Ascending aorta (tissue), 2 donors: ENCODE data around the gene CD151. TPM values are rescaled to one million over a fixed set of nuclear protein-coding genes. Genes with fewer than 3 reads are reported as not detected.

Source experiments
- DNase-seq, 2 donors: peaks; one replicate each; pipeline ENCODE4 v3.0.0-alpha.2; 2019; ENCODE audit warnings: low spot score in 2 of 2
- H3K27ac ChIP-seq, 2 donors: fragments of 200-600 bp; sonication (generic); one replicate each; pipeline ENCODE4 v1.5.1; 2016 to 2017; ENCODE audit warnings: mild to moderate bottlenecking in 1 of 2
- H3K27me3 ChIP-seq: fragments of 200-600 bp; sonication (generic); one replicate; pipeline ENCODE4 v1.5.1; 2017
- H3K36me3 ChIP-seq, 2 donors: fragments of 200-600 bp; sonication (generic); one replicate each; pipeline ENCODE4 v1.5.1; 2016
- H3K4me1 ChIP-seq, 2 donors: fragments of 200-600 bp; sonication (generic); one replicate each; pipeline ENCODE4 v1.5.1; 2016 to 2017; ENCODE audit warnings: mild to moderate bottlenecking in 1 of 2
- H3K4me3 ChIP-seq, 2 donors: fragments of 200-600 bp; sonication (generic); one replicate each; pipeline ENCODE4 v1.5.1; 2016 to 2017; ENCODE audit warnings: mild to moderate bottlenecking in 1 of 2
- H3K9me3 ChIP-seq, 2 donors: fragments of 200-600 bp; sonication (generic); one replicate each; pipeline ENCODE4 v1.5.1; 2016
- intact Hi-C: fragments of 100-400 bp; cut with DNase I; formaldehyde crosslinking; loops from one replicate; pipeline ENCODE4 v1.15.1; 2023
- total RNA-seq: library from RNA; depleted of rRNA; stranded (reverse); fragments of >200 nt; gene quantifications from one replicate; pipeline ENCODE4 v1.1.0, GENCODE V29; 2016
- TF ChIP-seq, protein P1 (sequence below), 3 experiments: fragments of 200-600 bp in 2 of 3; fragments of 450-650 bp in 1 of 3; sonication (generic) in 2 of 3; IDR thresholded peaks; one replicate each; pipeline ENCODE4 v1.5.1; 2016 to 2019; ENCODE audit warnings: antibody characterized with exemption in 3 of 3, mild to moderate bottlenecking in 1 of 3, moderate library complexity in 1 of 3

The CD151 gene
- 898 TPM for total RNA-seq

DNA sequence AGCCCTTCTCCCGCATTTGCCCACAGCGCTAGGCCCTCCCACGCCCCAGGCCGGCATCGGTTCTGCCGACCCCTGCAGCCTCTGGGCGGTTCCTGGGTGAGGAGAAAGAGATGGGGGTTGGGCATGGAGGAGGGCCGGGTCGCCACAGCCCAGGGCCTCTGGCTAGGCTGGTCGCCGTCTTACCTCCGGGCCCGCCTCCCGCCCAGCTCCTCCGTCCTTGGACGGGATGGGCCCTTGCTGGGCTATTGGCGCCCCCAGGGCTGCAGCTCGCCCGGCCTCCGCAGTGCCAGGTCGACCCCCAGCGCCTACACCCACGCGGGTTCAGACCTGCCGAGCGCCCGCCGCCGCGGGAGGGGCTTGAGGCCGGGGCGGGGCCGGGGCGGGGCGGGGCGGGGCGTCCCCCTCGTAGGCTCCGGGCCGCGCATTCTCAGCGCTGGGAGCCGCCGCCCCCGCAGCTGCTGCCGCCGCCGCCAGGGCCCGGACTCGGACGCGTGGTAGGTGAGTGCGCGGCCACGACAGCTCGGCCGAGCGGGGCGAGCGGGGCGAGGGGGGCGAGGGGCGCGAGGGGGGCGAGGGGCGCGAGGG lies at the start of gene CD151:
Gene CD151, plus strand, starts transcription at position 424 of the 585 bp plus-strand sequence. CDS start 3,118 bp downstream, outside the sequence.
- Histone ChIP-seq H3K36me3 (peaks cover 17 to 19% of the 10 kb centered on the region in 2 donors), H3K27ac (peak within 1 kb of the TSS; percentile 81 to 95), H3K4me1 (peaks cover 13 to 56% of the 10 kb centered on the region in 2 donors), H3K27me3 (no peaks in the 10 kb centered on the region), H3K9me3 (no peaks in the 10 kb centered on the region), H3K4me3 (peak within 1 kb of the TSS; percentile 67 to 84)
- DNase-seq = peak in 1 of 2 donors; percentile 87
- intact Hi-C loops = loop anchor here (1.0 kb wide), 2 partner anchors 13 to 23 kb away; partner anchors contain the start of gene RPLP2
- TF ChIP-seq, protein P1, sequence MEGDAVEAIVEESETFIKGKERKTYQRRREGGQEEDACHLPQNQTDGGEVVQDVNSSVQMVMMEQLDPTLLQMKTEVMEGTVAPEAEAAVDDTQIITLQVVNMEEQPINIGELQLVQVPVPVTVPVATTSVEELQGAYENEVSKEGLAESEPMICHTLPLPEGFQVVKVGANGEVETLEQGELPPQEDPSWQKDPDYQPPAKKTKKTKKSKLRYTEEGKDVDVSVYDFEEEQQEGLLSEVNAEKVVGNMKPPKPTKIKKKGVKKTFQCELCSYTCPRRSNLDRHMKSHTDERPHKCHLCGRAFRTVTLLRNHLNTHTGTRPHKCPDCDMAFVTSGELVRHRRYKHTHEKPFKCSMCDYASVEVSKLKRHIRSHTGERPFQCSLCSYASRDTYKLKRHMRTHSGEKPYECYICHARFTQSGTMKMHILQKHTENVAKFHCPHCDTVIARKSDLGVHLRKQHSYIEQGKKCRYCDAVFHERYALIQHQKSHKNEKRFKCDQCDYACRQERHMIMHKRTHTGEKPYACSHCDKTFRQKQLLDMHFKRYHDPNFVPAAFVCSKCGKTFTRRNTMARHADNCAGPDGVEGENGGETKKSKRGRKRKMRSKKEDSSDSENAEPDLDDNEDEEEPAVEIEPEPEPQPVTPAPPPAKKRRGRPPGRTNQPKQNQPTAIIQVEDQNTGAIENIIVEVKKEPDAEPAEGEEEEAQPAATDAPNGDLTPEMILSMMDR (IDR thresholded peaks at IDR 0.05) = no peak

DNA sequence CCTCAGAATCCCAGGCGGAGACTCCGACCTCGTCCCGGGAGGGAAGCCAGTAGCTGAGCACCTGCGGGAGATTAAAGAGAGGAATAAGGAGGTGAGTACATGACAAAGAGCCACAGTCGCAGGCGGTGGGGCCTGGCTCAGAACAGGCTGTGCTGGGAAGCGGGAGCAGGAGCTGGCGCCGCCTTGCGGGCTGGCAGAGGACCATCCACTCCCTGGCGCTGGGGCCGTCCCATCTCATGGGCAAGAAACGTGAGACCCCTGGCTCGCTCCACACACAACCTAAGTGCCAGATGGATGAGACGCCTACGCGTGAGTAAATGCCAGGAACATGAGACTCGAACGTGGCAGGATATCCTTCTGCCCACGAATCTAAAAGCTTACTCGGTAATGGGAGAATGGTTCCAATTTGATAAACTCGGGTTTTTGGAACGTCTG lies 49.2 kb upstream of the CD151 start:
- intact Hi-C loops = no loop called here
- peaks cover 3% of the 10 kb centered on the region for H3K27me3 ChIP-seq
- peak; percentile 22 to 83 for DNase-seq
- H3K4me1 ChIP-seq = peaks cover 0 to 8% of the 10 kb centered on the region in 2 donors
- H3K4me3 ChIP-seq = peak overlapping the region in 1 of 2 donors; percentile 17
- TF ChIP-seq, protein P1 (IDR thresholded peaks at IDR 0.05) = peak; percentile 58 to 76 (median 61)
- no peaks in the 10 kb centered on the region for H3K36me3 ChIP-seq
- peak overlapping the region; percentile 13 to 20 for H3K27ac ChIP-seq
- no peaks in the 10 kb centered on the region for H3K9me3 ChIP-seq

DNA sequence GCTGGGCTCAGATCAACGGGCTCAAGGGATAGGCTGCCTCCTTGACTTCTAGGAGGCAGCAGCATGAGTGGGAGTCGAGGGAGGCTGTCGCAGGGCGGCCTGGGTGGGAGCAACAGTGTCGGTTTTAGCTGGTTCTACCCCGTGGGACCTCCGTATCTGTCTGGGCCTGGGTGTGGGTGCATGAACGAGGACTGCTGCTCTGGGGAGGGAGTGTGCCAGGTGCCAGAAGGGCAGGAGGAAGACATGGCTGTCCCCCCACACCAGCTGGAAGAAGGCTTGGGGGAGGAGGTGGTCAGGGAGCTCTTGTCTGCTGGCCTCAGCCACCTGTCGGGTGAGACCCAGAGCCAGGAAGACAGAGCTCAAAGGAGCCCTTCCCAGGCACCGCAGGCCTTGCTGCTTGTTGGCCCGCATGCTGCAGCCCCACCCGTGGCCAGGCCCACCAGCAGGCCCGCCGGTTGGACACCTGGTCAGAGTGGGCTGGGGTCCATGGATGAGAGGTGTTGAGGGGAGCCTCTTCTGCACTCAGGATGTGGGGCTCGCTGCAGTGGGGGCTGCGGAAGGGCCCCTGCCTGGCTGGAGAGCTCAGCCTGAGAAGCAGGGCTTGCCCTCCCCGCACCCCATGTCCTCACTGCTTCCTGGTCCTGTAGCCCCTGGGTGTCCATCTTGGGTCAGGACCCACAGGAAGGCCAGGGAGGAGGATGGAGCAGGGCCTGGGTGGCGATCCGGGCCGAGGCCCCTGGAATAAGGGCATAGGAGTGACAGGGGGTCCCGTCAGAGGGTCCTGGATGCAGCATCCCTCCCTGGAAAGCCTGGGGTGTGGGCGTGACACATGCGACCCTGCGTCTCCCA lies 46.3 kb upstream of the CD151 start:
- intact Hi-C loops = no loop called here
- H3K9me3 ChIP-seq = no peaks in the 10 kb centered on the region
- peaks cover 0 to 6% of the 10 kb centered on the region in 2 donors for H3K4me1 ChIP-seq
- no peak overlapping the region for H3K27ac ChIP-seq
- no peaks in the 10 kb centered on the region for H3K36me3 ChIP-seq
- H3K27me3 ChIP-seq = peaks cover 3% of the 10 kb centered on the region
- no peak overlapping the region for H3K4me3 ChIP-seq
- TF ChIP-seq, protein P1 (IDR thresholded peaks at IDR 0.05) = no peak
- DNase-seq = no peak

DNA sequence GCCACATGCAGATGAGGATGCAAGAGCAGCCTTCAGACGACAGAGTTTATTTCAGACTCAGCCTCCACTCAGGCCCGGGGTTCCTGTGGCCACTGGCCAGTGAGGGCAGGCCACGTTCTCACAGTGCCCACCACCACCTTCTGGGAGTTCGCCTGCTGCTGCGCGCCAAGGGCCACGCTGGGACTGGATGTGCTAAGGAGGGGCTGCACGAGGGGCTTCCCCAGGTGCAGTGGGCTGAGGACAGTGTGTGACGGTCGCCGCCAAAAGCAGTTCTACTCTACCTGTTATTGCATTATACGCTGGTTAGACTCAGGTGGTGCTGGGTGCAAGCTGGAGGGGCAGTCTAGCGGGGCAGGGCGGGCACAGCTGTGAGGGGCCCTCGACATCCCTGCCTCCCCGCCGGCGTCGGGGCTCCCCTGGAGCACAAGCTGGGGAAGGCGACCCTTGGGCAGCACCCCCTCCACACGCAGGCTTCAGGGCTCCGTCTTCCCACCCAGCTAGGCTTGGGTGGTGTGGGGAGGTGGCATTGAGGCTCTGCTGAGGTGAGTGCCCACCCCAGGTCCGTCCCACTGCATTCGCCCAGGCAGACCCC lies 45.6 kb upstream of the CD151 start:
- Histone ChIP-seq H3K4me3 (no peak overlapping the region), H3K4me1 (peaks cover 0 to 6% of the 10 kb centered on the region in 2 donors), H3K36me3 (no peaks in the 10 kb centered on the region), H3K27ac (no peak overlapping the region), H3K9me3 (no peaks in the 10 kb centered on the region), H3K27me3 (peaks cover 3% of the 10 kb centered on the region)
- TF ChIP-seq, protein P1 (IDR thresholded peaks at IDR 0.05) = no peak
- intact Hi-C loops = no loop called here
- DNase-seq = no peak

DNA sequence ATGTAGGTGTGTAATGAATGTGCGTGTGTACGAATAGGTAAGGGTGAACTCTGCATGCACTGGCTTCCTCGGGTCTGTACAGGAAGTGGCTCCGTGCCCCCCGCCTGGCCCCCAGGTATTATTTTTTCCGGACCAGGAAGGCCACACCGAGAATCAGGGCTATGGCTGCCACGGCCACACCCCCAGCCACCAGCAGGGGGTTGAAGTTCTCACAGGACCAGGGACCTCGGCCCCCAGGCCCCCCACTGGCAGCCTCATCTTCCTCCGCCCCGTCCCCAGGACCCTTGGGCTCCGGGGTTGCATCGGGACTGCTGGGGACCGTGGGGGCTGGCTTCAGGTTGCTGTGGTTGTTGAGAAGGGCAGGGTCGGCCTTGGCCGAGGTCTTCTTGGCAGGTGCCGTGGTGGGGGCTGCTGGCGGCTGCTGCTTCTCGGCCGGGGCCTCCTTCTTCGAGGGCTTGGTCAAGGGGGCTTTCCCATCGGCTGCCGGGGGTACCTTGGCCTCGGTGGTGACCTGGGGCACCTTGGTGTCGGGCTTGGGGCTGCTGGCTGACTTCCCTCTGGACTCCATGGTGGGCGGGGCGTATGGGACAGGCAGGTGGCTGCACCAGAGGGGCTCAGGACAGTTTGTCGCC lies 44.6 kb upstream of the CD151 start:
- TF ChIP-seq, protein P1 (IDR thresholded peaks at IDR 0.05) = no peak
- Histone ChIP-seq H3K4me1 (peaks cover 0 to 4% of the 10 kb centered on the region in 2 donors), H3K9me3 (no peaks in the 10 kb centered on the region), H3K36me3 (peaks cover 0 to 1% of the 10 kb centered on the region in 2 donors), H3K27me3 (peaks cover 3% of the 10 kb centered on the region), H3K27ac (no peak overlapping the region), H3K4me3 (no peak overlapping the region)
- no peak for DNase-seq
- intact Hi-C loops = no loop called here
